Measurements from ENCODE around the gene CEP164. TPM values are rescaled to one million over a fixed set of nuclear protein-coding genes. Genes with fewer than 3 reads are reported as not detected.

The CEP164 gene
- total RNA-seq, 4 donors from 2014 or later = 23.1 to 56.5 (median 29.0) TPM

- Histone ChIP-seq H3K27me3 (no peaks in the 10 kb centered on the region), H3K36me3 (no peaks in the 10 kb centered on the region), H3K27ac (no peak overlapping the region), H3K4me1 (peaks cover 13 to 38% of the 10 kb centered on the region in 2 donors), H3K9me3 (no peaks in the 10 kb centered on the region), H3K4me3 (replicated peaks in 1 of 3) (no peak overlapping the region)
- DNase-seq = peak; percentile 81 to 89
- WGBS, 2 donors = 37 to 50% methylated on average over 2 to 7 of the region's 7 CpGs
- no peak for TF ChIP-seq POLR2A (IDR thresholded peaks at IDR 0.05)
- TF ChIP-seq, protein P1, sequence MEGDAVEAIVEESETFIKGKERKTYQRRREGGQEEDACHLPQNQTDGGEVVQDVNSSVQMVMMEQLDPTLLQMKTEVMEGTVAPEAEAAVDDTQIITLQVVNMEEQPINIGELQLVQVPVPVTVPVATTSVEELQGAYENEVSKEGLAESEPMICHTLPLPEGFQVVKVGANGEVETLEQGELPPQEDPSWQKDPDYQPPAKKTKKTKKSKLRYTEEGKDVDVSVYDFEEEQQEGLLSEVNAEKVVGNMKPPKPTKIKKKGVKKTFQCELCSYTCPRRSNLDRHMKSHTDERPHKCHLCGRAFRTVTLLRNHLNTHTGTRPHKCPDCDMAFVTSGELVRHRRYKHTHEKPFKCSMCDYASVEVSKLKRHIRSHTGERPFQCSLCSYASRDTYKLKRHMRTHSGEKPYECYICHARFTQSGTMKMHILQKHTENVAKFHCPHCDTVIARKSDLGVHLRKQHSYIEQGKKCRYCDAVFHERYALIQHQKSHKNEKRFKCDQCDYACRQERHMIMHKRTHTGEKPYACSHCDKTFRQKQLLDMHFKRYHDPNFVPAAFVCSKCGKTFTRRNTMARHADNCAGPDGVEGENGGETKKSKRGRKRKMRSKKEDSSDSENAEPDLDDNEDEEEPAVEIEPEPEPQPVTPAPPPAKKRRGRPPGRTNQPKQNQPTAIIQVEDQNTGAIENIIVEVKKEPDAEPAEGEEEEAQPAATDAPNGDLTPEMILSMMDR (IDR thresholded peaks at IDR 0.05) = no peak
- intact Hi-C loops (cut with DNase I) = loop anchor here (10.0 kb wide), 1 partner anchor 193 kb away; no protein-coding TSS in a partner anchor
These were observed 103.8 kb downstream of the CEP164 start for GRCh38 chr11:117431436-117431835.

DNA sequence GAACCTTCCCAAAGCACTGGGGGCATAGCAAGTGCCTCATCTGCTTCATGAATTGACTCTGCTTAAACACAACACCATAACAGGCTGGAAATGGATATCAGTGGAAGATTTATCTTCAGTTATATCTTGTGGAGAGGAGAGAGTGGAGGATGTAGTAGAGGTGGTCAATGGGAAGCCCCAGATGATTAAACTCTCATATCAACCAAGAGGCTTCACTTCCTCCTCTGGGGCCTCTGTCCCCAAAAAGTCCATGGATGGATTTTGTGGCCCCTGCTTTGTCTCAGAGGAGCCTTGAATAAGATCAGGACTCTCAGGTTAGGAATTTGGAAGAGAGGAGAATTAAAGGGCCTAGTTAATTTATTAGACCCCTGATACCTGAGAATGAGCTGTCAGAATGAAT, 106.1 kb downstream of the CEP164 start:
- Histone ChIP-seq H3K9me3 (no peaks in the 10 kb centered on the region), H3K27me3 (no peaks in the 10 kb centered on the region), H3K4me1 (peaks cover 4 to 39% of the 10 kb centered on the region in 2 donors), H3K27ac (no peak overlapping the region), H3K36me3 (no peaks in the 10 kb centered on the region), H3K4me3 (replicated peaks in 1 of 3) (no peak overlapping the region)
- TF ChIP-seq, protein P1 (IDR thresholded peaks at IDR 0.05) = no peak
- no peak for TF ChIP-seq POLR2A (IDR thresholded peaks at IDR 0.05)
- intact Hi-C loops (cut with DNase I) = loop anchor here (10.0 kb wide), 1 partner anchor 191 kb away; no protein-coding TSS in a partner anchor
- DNase-seq = no peak

GRCh38 chr11:117434481-117434880, 106.8 kb downstream of the CEP164 start:
- H3K36me3 ChIP-seq = no peaks in the 10 kb centered on the region
- intact Hi-C loops (cut with DNase I) = loop anchor here (10.0 kb wide), 1 partner anchor 190 kb away; no protein-coding TSS in a partner anchor
- no peak for TF ChIP-seq POLR2A (IDR thresholded peaks at IDR 0.05)
- TF ChIP-seq, protein P1 (IDR thresholded peaks at IDR 0.05) = no peak
- H3K27ac ChIP-seq = no peak overlapping the region
- no peak for DNase-seq
- peaks cover 4 to 37% of the 10 kb centered on the region in 2 donors for H3K4me1 ChIP-seq
- H3K4me3 ChIP-seq (replicated peaks in 1 of 3) = no peak overlapping the region
- no peaks in the 10 kb centered on the region for H3K9me3 ChIP-seq
- WGBS, 2 donors = 97 to 98% methylated on average over 1 of the region's 1 CpG
- no peaks in the 10 kb centered on the region for H3K27me3 ChIP-seq

DNA sequence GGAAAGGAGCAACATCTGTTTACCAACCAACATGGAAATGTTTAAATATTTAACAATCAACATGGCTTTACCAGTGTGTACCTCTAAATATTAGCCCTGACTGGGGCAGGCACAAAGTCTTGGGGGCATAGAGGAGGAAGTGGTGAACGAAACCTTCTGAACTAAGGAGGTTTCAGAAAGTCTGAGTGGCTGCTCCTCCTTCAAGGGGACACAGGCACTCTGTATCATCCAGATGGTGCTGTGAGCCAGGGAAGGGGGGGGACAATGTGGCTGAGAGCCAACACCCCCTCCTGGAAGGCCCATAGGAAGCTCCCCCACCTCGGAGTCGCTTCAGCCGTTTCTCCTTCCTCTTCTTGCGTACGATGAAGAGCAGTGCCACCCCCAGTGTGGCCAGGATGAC, 107.7 kb downstream of the CEP164 start:
- no peaks in the 10 kb centered on the region for H3K27me3 ChIP-seq
- WGBS, 2 donors = 85 to 87% methylated on average over 6 of the region's 6 CpGs

More for the DNA sequence above, 107.7 kb downstream of the CEP164 start:
- peaks cover 4 to 30% of the 10 kb centered on the region in 2 donors for H3K4me1 ChIP-seq
- H3K9me3 ChIP-seq = no peaks in the 10 kb centered on the region
- no peak overlapping the region for H3K4me3 ChIP-seq (replicated peaks in 1 of 3)
- no peaks in the 10 kb centered on the region for H3K36me3 ChIP-seq
- TF ChIP-seq POLR2A (IDR thresholded peaks at IDR 0.05) = no peak
- TF ChIP-seq, protein P1 (IDR thresholded peaks at IDR 0.05) = no peak
- no peak for DNase-seq
- intact Hi-C loops (cut with DNase I) = loop anchor here (10.0 kb wide), 1 partner anchor 189 kb away; no protein-coding TSS in a partner anchor
- no peak overlapping the region for H3K27ac ChIP-seq

Measured in thyroid gland (tissue), 4 donors.